OCI-LY3 (cell line): ENCODE measurements around the gene NEK11.

Source experiments
- H2AFZ ChIP-seq: fragments of 200-600, 300-600 bp; shearing (Covaris generic); 2 replicates; pipeline ENCODE4 v1.6.0; 2014; ENCODE audit warnings: antibody characterized with exemption, low read depth, low read length
- H3K27ac ChIP-seq: fragments of 200-600, 300-600 bp; sonication (generic); 2 replicates; pipeline ENCODE4 v1.5.1; 2014; ENCODE audit warnings: mild to moderate bottlenecking, low read length, moderate library complexity, mixed read lengths
- H3K27me3 ChIP-seq: fragments of 200-600, 300-600 bp; sonication (generic); 2 replicates; pipeline ENCODE4 v1.6.1; 2014; ENCODE audit warnings: low read depth, low read length, mixed read lengths
- H3K36me3 ChIP-seq: fragments of 200-600, 300-600 bp; sonication (generic); replicated peaks from 2 replicates; pipeline ENCODE3; 2014; ENCODE audit warnings: low read depth, low read length, mixed read lengths
- H3K4me1 ChIP-seq: fragments of 300-600, 200-600 bp; sonication (generic); 2 replicates; pipeline ENCODE4 v1.6.1; 2014; ENCODE audit warnings: low read length, mixed read lengths
- H3K4me2 ChIP-seq: fragments of 200-600, 300-600 bp; sonication (generic); 2 replicates; pipeline ENCODE4 v1.6.1; 2014; ENCODE audit warnings: low read length, mixed read lengths
- H3K4me3 ChIP-seq: fragments of 300-600, 200-600 bp; sonication (generic); 2 replicates; pipeline ENCODE4 v1.5.1; 2014; ENCODE audit warnings: antibody characterized with exemption, mild to moderate bottlenecking, low read length, moderate library complexity
- H3K79me2 ChIP-seq: fragments of 300-600, 200-600 bp; shearing (Covaris generic); 2 replicates; pipeline ENCODE4 v1.6.1; 2014; ENCODE audit warnings: mild to moderate bottlenecking, low read length, mixed read lengths
- H3K9ac ChIP-seq: fragments of 300-600, 200-600 bp; shearing (Covaris generic); 2 replicates; pipeline ENCODE4 v1.6.0; 2014; ENCODE audit warnings: mild to moderate bottlenecking, low read length, moderate library complexity
- H3K9me3 ChIP-seq: fragments of 200-600, 300-600 bp; shearing (Covaris generic); 2 replicates; pipeline ENCODE4 v1.6.1; 2014; ENCODE audit warnings: low read length, mixed read lengths; ENCODE audit not compliant: insufficient read depth
- H4K20me1 ChIP-seq: fragments of 200-600, 300-600 bp; sonication (generic); 2 replicates; pipeline ENCODE4 v1.6.1; 2016; ENCODE audit warnings: low read length, mixed read lengths; ENCODE audit not compliant: insufficient read depth
- CTCF ChIP-seq: fragments of 200-600, 300-600 bp; sonication (generic); IDR thresholded peaks from 2 replicates; pipeline ENCODE4 v1.5.1; 2014; ENCODE audit warnings: antibody characterized with exemption, low read length, low read depth
- EZH2phosphoT487 ChIP-seq: fragments of 200-600 bp; shearing (Covaris generic); IDR thresholded peaks from 2 replicates; pipeline ENCODE4 v1.6.1; 2018; ENCODE audit warnings: antibody characterized with exemption, mixed run types, low read depth

NEK11 gene

DNA sequence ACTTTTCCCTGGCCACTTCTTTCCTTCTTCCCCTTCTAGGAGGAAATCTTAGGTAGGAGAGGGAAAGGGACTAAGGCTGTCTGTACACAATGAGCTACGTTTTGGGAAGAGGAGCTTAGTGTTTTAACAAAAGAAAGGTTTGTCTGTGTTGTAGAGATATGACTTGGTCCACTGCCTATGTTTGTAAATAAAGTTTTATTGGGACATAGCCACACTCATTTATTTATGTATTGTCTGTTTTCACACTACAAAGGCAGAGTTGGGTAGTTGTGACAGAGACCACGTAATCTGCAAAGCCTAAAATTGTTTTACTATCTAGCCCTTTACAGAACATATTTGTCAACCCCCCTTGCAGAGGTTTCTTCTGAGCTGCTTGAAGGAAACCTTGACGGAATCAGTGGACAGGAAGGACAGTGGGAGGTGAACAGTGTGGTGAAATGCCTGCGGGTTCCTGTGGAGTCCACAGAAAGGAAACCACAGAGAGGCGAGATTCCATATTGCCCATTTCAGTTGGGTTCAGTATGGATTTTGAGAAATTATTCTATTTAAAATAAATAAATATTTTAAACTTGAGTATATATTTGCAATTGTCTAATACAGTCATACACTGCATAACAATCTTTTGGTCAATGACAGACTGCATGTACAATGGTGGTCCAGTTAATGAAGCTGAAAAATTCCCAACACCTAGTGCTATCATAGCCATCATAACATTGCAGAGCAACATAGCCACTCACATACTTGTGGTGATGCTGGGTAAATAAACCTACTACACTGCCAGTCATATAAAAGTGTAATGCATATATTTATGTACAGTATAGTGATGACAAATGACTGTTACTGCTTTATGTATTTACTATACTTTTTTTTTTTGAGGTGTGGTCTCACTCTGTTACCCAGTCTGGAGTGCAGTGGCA is 197.0 kb downstream of the NEK11 start:
- H3K4me1 ChIP-seq, result 0 out of 2 replicates have a peak, but pooled peaks cover 3% of the 10 kb centered on the region
- H3K4me2 ChIP-seq, result no peak overlapping the region
- H3K36me3 ChIP-seq, result no peaks in the 10 kb centered on the region
- no peak overlapping the region for H3K9ac ChIP-seq
- TF ChIP-seq EZH2phosphoT487 (no peak), CTCF (no peak)
- H3K79me2 ChIP-seq, result no peaks in the 10 kb centered on the region
- H3K27me3 ChIP-seq, result no peaks in the 10 kb centered on the region
- H2AFZ ChIP-seq, result no peak overlapping the region
- H3K27ac ChIP-seq, result no peak overlapping the region
- H3K9me3 ChIP-seq, result no peaks in the 10 kb centered on the region
- H3K4me3 ChIP-seq, result no peak overlapping the region
- H4K20me1 ChIP-seq, result no peaks in the 10 kb centered on the region

DNA sequence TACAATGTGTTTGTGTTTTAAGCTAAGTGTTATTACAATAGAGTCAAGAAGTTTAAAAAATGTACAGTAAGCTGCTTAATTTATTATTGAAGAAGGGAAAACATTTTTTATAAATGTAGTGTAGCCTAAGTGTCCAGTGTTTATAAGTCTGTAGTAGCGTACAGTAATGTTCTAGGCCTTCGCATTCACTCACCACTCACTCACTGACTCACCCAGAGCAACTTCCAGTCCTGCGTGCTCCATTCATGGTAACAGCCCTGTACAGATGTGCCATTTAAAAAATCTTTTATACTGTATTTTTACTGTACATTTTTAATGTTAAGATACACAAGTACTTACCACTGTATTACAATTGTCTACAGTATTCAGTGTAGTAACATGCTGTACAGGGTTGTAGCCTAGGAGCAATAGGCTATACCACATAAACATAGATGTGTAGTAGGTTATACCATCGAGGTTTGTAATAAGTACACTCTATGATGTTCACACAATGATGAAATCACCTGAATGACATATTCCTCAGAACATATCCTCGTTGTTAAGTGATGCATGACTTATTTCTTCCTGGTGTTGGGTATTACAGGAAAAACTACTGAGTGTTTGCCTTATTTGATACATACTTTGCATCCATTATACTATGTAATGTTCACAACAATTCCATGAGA is 198.3 kb downstream of the NEK11 start:
- Histone ChIP-seq H3K79me2 (no peaks in the 10 kb centered on the region), H3K4me3 (no peak overlapping the region), H3K9ac (no peak overlapping the region), H3K9me3 (no peaks in the 10 kb centered on the region), H3K36me3 (no peaks in the 10 kb centered on the region), H4K20me1 (no peaks in the 10 kb centered on the region), H3K4me1 (0 out of 2 replicates have a peak, but pooled peaks cover 3% of the 10 kb centered on the region), H3K4me2 (no peak overlapping the region), H3K27ac (no peak overlapping the region), H3K27me3 (no peaks in the 10 kb centered on the region), H2AFZ (no peak overlapping the region)
- TF ChIP-seq CTCF (no peak), EZH2phosphoT487 (no peak)

DNA sequence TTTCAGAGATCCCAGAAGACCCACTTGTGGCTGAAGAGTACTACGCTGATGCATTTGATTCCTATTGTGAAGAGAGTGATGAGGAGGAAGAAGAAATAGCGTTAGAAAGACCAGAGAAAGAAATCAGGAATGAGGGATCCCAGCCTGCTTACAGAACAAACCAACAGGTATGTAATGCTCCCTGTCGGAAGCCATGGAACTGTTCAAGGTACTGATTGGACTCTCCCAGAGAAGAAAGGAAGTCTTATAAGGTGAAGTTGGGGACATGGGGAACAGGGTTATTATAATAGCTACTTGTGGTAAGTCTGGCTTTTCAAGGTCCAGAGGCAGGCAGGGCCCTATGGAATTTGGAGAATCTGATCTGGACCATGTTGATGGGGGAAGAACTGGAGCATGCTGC is 201.8 kb downstream of the NEK11 start:
- TF ChIP-seq CTCF, result no peak
- TF ChIP-seq EZH2phosphoT487, result no peak
- H2AFZ ChIP-seq, result no peak overlapping the region
- no peaks in the 10 kb centered on the region for H3K36me3 ChIP-seq
- H3K4me2 ChIP-seq, result no peak overlapping the region
- H3K79me2 ChIP-seq, result no peaks in the 10 kb centered on the region
- H3K4me3 ChIP-seq, result no peak overlapping the region
- H3K9me3 ChIP-seq, result no peaks in the 10 kb centered on the region
- H3K9ac ChIP-seq, result no peak overlapping the region
- no peak overlapping the region for H3K27ac ChIP-seq
- H3K4me1 ChIP-seq, result no peaks in the 10 kb centered on the region
- H4K20me1 ChIP-seq, result no peaks in the 10 kb centered on the region
- no peaks in the 10 kb centered on the region for H3K27me3 ChIP-seq

- no peaks in the 10 kb centered on the region for H4K20me1 ChIP-seq
- no peaks in the 10 kb centered on the region for H3K4me1 ChIP-seq
- no peak overlapping the region for H3K4me3 ChIP-seq
- no peaks in the 10 kb centered on the region for H3K79me2 ChIP-seq
- H3K27ac ChIP-seq, result no peak overlapping the region
- TF ChIP-seq CTCF (peak; percentile 53), EZH2phosphoT487 (no peak)
- H3K4me2 ChIP-seq, result no peak overlapping the region
- no peak overlapping the region for H3K9ac ChIP-seq
- no peaks in the 10 kb centered on the region for H3K27me3 ChIP-seq
- H2AFZ ChIP-seq, result no peak overlapping the region
- H3K36me3 ChIP-seq, result no peaks in the 10 kb centered on the region
- no peaks in the 10 kb centered on the region for H3K9me3 ChIP-seq
Observed at GRCh38 chr3:131231710-131232389, 205.2 kb downstream of the NEK11 start.
